ENCODE measurements around the gene ATP6V1B1. TPM values are rescaled to one million over a fixed set of nuclear protein-coding genes. Genes with fewer than 3 reads are reported as not detected.
A peak's percentile ranks its signal among the peaks of the same experiment; 100 is the strongest.

Gene ATP6V1B1
- total RNA-seq, 2 experiments from 2014 or later = not detected

DNA sequence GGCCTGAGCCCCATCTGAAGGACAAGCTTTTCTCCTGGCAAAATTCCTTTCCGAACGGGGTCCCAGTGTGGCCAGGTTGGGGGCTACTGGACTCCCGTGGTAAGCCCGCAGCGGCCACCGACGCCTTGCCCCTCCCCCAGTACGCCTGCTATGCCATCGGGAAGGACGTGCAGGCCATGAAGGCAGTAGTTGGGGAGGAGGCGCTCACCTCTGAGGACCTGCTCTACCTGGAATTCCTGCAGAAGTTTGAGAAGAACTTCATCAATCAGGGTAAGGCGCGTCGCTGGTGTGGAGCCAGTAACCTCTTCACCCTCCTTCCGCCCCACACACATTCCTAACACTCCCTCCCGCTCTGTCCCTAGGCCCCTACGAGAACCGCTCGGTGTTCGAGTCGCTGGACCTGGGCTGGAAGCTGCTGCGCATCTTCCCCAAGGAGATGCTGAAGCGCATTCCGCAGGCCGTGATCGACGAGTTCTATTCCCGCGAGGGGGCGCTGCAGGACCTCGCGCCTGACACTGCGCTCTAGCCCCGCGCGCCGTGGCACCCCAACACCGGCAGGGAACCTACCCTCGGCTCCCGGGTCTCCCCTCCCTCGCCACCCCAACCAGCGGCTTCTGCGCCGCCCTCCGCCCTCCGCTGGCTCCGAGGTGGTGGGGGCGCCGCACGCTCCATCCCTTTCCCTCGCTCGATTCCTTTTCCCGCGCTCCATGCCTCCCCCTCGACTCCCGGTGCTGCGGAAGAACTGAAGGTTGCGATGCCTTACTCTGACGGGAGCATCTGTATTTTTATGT is 29.1 kb downstream of the ATP6V1B1 start:
- Histone ChIP-seq H3K36me3 (ENCODE audit: insufficient read depth, low read length) (no peaks in the 10 kb centered on the region), H3K4me1 (ENCODE audit: insufficient read depth, low read length) (peaks cover 11% of the 10 kb centered on the region), H3K27ac (ENCODE audit: low read depth in 1 of 2, low read length in 2 of 2) (no peak overlapping the region), H3K4me3 (ENCODE audit: low read length) (peak overlapping the region; percentile 63), H3K9me3 (ENCODE audit: control insufficient read depth in 1 of 2, insufficient read depth in 1 of 2, low read length in 2 of 2) (no peaks in the 10 kb centered on the region), H3K27me3 (ENCODE audit: control insufficient read depth in 1 of 2, insufficient read depth in 2 of 2, low read length in 2 of 2) (peaks cover 17 to 19% of the 10 kb centered on the region in 2 experiments)
- DNase-seq (peak; percentile 71 to 92 (median 79)), ATAC-seq (ENCODE audit: poor library complexity) (peak; percentile 99)
- peak; percentile 91 for TF ChIP-seq CTCF (IDR thresholded peaks at IDR 0.05)
- Mint-ChIP-seq H3K27ac (no peak overlapping the region), H3K9me3 (no peaks in the 10 kb centered on the region), H3K36me3 (ENCODE audit: low read depth) (no peaks in the 10 kb centered on the region), H3K4me3 (peak overlapping the region; percentile 87), H3K27me3 (peaks cover 41% of the 10 kb centered on the region), H3K4me1 (ENCODE audit: low read depth) (peaks cover 8% of the 10 kb centered on the region)
- intact Hi-C loops (cut with DNase I, micrococcal nuclease) = loop anchor here (1.0 kb wide), 2 partner anchors 31 to 37 kb away; no protein-coding TSS in a partner anchor
- POLR2A ChIA-PET = interaction anchor here (0.8 to 1.2 kb wide), 2 partner anchors 17 to 1050 kb away, joined by 3 to 4 read pairs; no protein-coding TSS in a partner anchor
- CTCF ChIA-PET = interaction anchor here (0.6 to 2.9 kb wide), 15 partner anchors 10 to 309 kb away, joined by 3 to 16 read pairs (median 6); partner anchors contain the start of genes ANKRD53, NAGK and TEX261

DNA sequence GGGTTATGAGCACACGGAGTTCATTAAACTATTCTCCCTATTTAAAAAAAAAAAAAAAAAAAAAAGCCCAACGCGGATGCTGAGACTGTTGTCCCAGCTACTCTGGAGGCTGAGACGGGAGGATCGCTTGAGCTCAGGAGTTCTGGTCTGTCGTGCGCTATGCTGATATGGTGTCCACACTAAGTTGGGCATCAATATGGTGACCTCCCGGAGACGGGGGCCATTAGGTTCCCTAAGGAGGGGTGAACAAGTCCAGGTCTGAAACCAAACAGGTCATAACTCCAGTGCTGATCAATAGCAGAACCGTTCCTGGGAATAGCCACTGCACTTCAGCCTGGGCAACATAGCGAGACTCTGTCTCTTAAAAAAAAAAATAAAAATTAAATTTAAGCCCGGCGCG is 29.8 kb downstream of the ATP6V1B1 start:
- H3K27me3 Mint-ChIP-seq = peaks cover 37% of the 10 kb centered on the region
- intact Hi-C loops (cut with DNase I, micrococcal nuclease) = loop anchor here (1.0 kb wide), 2 partner anchors 30 to 36 kb away; no protein-coding TSS in a partner anchor

GRCh38 chr2:70966681-70967080 is 31.0 kb downstream of the ATP6V1B1 start:
- H3K4me3 ChIP-seq (ENCODE audit: low read length) = no peak overlapping the region
- H3K27ac ChIP-seq (ENCODE audit: low read depth in 1 of 2, low read length in 2 of 2) = no peak overlapping the region
- CTCF ChIA-PET = interaction anchor here (1.0 to 2.9 kb wide), 3 partner anchors 11 to 35 kb away, joined by 3 to 12 read pairs (median 5); partner anchors contain the start of gene ANKRD53
- peaks cover 8% of the 10 kb centered on the region for H3K4me1 Mint-ChIP-seq (ENCODE audit: low read depth)
- no peaks in the 10 kb centered on the region for H3K36me3 ChIP-seq (ENCODE audit: insufficient read depth, low read length)
- peaks cover 30% of the 10 kb centered on the region for H3K27me3 Mint-ChIP-seq
- peaks cover 11% of the 10 kb centered on the region for H3K4me1 ChIP-seq (ENCODE audit: insufficient read depth, low read length)
- peaks cover 15 to 17% of the 10 kb centered on the region in 2 experiments for H3K27me3 ChIP-seq (ENCODE audit: control insufficient read depth in 1 of 2, insufficient read depth in 2 of 2, low read length in 2 of 2)
- peak overlapping the region; percentile 30 for H3K4me3 Mint-ChIP-seq
- no peak for DNase-seq
- ATAC-seq (ENCODE audit: poor library complexity) = no peak
- no peaks in the 10 kb centered on the region for H3K9me3 Mint-ChIP-seq
- no peak overlapping the region for H3K27ac Mint-ChIP-seq
- TF ChIP-seq CTCF (IDR thresholded peaks at IDR 0.05) = no peak
- POLR2A ChIA-PET = no interaction called here
- intact Hi-C loops (cut with DNase I, micrococcal nuclease) = no loop called here
- no peaks in the 10 kb centered on the region for H3K9me3 ChIP-seq (ENCODE audit: control insufficient read depth in 1 of 2, insufficient read depth in 1 of 2, low read length in 2 of 2)
- H3K36me3 Mint-ChIP-seq (ENCODE audit: low read depth) = no peaks in the 10 kb centered on the region

More for the DNA sequence above, 29.8 kb downstream of the ATP6V1B1 start:
- POLR2A ChIA-PET = interaction anchor here (0.8 to 1.2 kb wide), 2 partner anchors 18 to 1051 kb away, joined by 3 to 4 read pairs; no protein-coding TSS in a partner anchor
- CTCF ChIA-PET = interaction anchor here (1.1 to 2.9 kb wide), 11 partner anchors 11 to 310 kb away, joined by 3 to 16 read pairs (median 6); partner anchors contain the start of genes ANKRD53 and TEX261
- Histone ChIP-seq H3K36me3 (ENCODE audit: insufficient read depth, low read length) (no peaks in the 10 kb centered on the region), H3K27ac (ENCODE audit: low read depth in 1 of 2, low read length in 2 of 2) (no peak overlapping the region), H3K4me1 (ENCODE audit: insufficient read depth, low read length) (peaks cover 11% of the 10 kb centered on the region), H3K9me3 (ENCODE audit: control insufficient read depth in 1 of 2, insufficient read depth in 1 of 2, low read length in 2 of 2) (no peaks in the 10 kb centered on the region), H3K27me3 (ENCODE audit: control insufficient read depth in 1 of 2, insufficient read depth in 2 of 2, low read length in 2 of 2) (peaks cover 17 to 19% of the 10 kb centered on the region in 2 experiments), H3K4me3 (ENCODE audit: low read length) (peak overlapping the region; percentile 63)
- peak in 1 of 14 experiments; percentile 17 for DNase-seq
- Mint-ChIP-seq H3K27ac (no peak overlapping the region), H3K9me3 (no peaks in the 10 kb centered on the region), H3K4me3 (peak overlapping the region; percentile 87), H3K36me3 (ENCODE audit: low read depth) (no peaks in the 10 kb centered on the region), H3K4me1 (ENCODE audit: low read depth) (peaks cover 8% of the 10 kb centered on the region)
- no peak for TF ChIP-seq CTCF (IDR thresholded peaks at IDR 0.05)
- no peak for ATAC-seq (ENCODE audit: poor library complexity)

Data from CD4-positive, alpha-beta T cell (primary cell).